Mesendoderm (in vitro differentiated cells): ENCODE data around the gene DMD.

ENCODE experiments used
- DNase-seq: peaks from one replicate; pipeline ENCODE4 v3.0.0; 2013
- H2AK5ac ChIP-seq: 2 replicates; pipeline ENCODE4 v1.6.1; 2013; ENCODE audit warnings: low read length, inconsistent platforms
- H2BK120ac ChIP-seq: 2 replicates; pipeline ENCODE4 v1.6.1; 2013; ENCODE audit warnings: low read depth, mild to moderate bottlenecking, low read length, moderate library complexity, mixed read lengths
- H2BK15ac ChIP-seq: replicated peaks from 2 replicates; pipeline ENCODE4 v1.6.1; 2013; ENCODE audit warnings: low read depth, mild to moderate bottlenecking, moderate library complexity
- H2BK5ac ChIP-seq: 2 replicates; pipeline ENCODE4 v1.6.1; 2013; ENCODE audit warnings: low read length, inconsistent platforms
- H3K18ac ChIP-seq: 2 replicates; pipeline ENCODE4 v1.6.1; 2013; ENCODE audit warnings: mild to moderate bottlenecking, low read length, mixed read lengths
- H3K23ac ChIP-seq: one replicate; pipeline ENCODE4 v1.6.1; 2013; ENCODE audit warnings: low read length
- H3K27ac ChIP-seq: 2 replicates; pipeline ENCODE4 v1.5.1; 2013; ENCODE audit warnings: low read depth, mild to moderate bottlenecking, inconsistent platforms, low read length, moderate library complexity
- H3K27me3 ChIP-seq: 2 replicates; pipeline ENCODE4 v1.6.1; 2013; ENCODE audit warnings: low read length, control low read depth, mild to moderate bottlenecking, inconsistent platforms; ENCODE audit not compliant: insufficient read depth, poor library complexity
- H3K36me3 ChIP-seq: 2 replicates; pipeline ENCODE4 v1.6.1; 2013; ENCODE audit warnings: low read length, inconsistent platforms; ENCODE audit not compliant: control insufficient read depth, insufficient read depth
- H3K4ac ChIP-seq: one replicate; pipeline ENCODE4 v1.6.1; 2013; ENCODE audit warnings: low read depth, mild to moderate bottlenecking, low read length, moderate library complexity
- H3K4me1 ChIP-seq: 2 replicates; pipeline ENCODE4 v1.6.1; 2013; ENCODE audit warnings: low read depth, low read length, inconsistent platforms; ENCODE audit not compliant: control insufficient read depth
- H3K4me2 ChIP-seq: 2 replicates; pipeline ENCODE4 v1.6.1; 2013; ENCODE audit warnings: low read length
- H3K4me3 ChIP-seq: 2 replicates; pipeline ENCODE4 v1.5.1; 2013; ENCODE audit warnings: mild to moderate bottlenecking, low read length
- H3K56ac ChIP-seq: one replicate; pipeline ENCODE4 v1.6.1; 2013; ENCODE audit warnings: low read length
- H3K79me1 ChIP-seq: 2 replicates; pipeline ENCODE4 v1.6.1; 2013; ENCODE audit warnings: low read length, inconsistent platforms
- H3K79me2 ChIP-seq: 2 replicates; pipeline ENCODE4 v1.6.1; 2013; ENCODE audit warnings: mild to moderate bottlenecking, low read length; ENCODE audit not compliant: control insufficient read depth, insufficient read depth
- H3K9ac ChIP-seq: 2 replicates; pipeline ENCODE4 v1.6.1; 2013; ENCODE audit warnings: low read length, inconsistent platforms
- H4K5ac ChIP-seq: one replicate; pipeline ENCODE4 v1.6.1; 2013; ENCODE audit warnings: low read length
- H4K8ac ChIP-seq: one replicate; pipeline ENCODE4 v1.6.1; 2013; ENCODE audit warnings: low read depth, mild to moderate bottlenecking, control low read depth, low read length, moderate library complexity
- whole genome bisulfite sequencing: extraction: QIAGEN DNeasy Blood & Tissue Kit; methylation state at CpG from one replicate; pipeline ENCODE4 v1.1.7; 2013; ENCODE audit warnings: low lambda C conversion rate, missing lambda C conversion rate; ENCODE audit not compliant: insufficient coverage; ENCODE audit errors: extremely low coverage; 5-methylcytosine and 5-hydroxymethylcytosine counted together

Gene DMD

DNA sequence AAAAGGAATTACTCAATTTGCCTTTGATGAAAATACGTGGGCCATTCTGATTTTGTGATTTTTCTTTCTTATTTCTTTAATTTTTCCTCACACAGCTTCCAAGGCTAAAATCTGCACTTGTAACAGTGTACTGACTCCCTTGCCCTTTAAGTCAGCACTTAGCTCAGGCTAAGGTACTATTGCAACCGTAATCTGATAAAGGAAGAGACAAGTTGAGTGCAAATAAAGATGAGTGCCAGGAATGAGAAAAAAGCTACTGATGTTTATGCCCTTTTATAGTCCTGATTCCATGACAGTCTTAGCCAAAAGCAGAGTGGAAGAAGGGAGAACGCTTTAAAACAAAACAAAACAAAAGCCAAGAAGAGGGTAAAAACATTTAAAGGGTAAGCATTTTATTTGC, 6.0 kb downstream of the DMD start:
- Histone ChIP-seq H3K4me2 (no peak overlapping the region), H3K27ac (no peak overlapping the region), H4K5ac (no peak overlapping the region), H3K56ac (no peak overlapping the region), H2BK5ac (no peak overlapping the region), H3K23ac (no peak overlapping the region), H2AK5ac (no peak overlapping the region), H3K9ac (no peak overlapping the region), H2BK15ac (no peak overlapping the region), H3K79me2 (no peaks in the 10 kb centered on the region), H2BK120ac (no peak overlapping the region), H3K18ac (no peak overlapping the region), H3K36me3 (no peaks in the 10 kb centered on the region), H3K4me1 (no peaks in the 10 kb centered on the region), H3K79me1 (no peaks in the 10 kb centered on the region), H3K27me3 (no peaks in the 10 kb centered on the region), H4K8ac (no peak overlapping the region), H3K4me3 (no peak overlapping the region), H3K4ac (no peak overlapping the region)
- DNase-seq, result no peak
- no CpG with 5 or more reads among the region's 3 CpGs for WGBS

DNA sequence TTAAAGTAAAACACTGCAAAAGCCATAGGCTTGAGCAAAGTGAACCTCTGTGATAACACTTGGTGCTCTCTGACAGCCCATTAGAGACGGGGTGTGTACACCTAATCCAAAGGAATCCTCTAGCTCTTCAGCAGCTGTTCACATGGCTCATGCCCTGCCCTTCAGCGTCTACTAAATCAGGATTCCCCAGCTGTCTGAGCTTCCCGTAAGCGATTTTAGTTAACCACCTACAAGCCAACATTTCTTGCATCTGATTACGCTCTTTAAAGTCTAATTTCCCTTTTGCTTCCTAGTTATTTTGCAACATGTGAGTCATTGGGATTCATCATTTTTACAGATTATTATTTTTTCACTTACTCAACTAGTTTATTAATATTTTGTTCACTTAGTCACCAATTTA, 6.5 kb downstream of the DMD start:
- Histone ChIP-seq H4K5ac (no peak overlapping the region), H3K79me1 (no peaks in the 10 kb centered on the region), H3K4me3 (no peak overlapping the region), H3K27me3 (no peaks in the 10 kb centered on the region), H3K4me2 (no peak overlapping the region), H2AK5ac (no peak overlapping the region), H3K36me3 (no peaks in the 10 kb centered on the region), H3K79me2 (no peaks in the 10 kb centered on the region), H3K9ac (no peak overlapping the region), H2BK120ac (no peak overlapping the region), H3K23ac (no peak overlapping the region), H3K56ac (no peak overlapping the region), H3K4me1 (no peaks in the 10 kb centered on the region), H3K18ac (no peak overlapping the region), H4K8ac (no peak overlapping the region), H3K4ac (no peak overlapping the region), H2BK5ac (no peak overlapping the region), H3K27ac (no peak overlapping the region), H2BK15ac (no peak overlapping the region)
- WGBS, result no CpG with 5 or more reads among the region's 5 CpGs
- no peak for DNase-seq

DNA sequence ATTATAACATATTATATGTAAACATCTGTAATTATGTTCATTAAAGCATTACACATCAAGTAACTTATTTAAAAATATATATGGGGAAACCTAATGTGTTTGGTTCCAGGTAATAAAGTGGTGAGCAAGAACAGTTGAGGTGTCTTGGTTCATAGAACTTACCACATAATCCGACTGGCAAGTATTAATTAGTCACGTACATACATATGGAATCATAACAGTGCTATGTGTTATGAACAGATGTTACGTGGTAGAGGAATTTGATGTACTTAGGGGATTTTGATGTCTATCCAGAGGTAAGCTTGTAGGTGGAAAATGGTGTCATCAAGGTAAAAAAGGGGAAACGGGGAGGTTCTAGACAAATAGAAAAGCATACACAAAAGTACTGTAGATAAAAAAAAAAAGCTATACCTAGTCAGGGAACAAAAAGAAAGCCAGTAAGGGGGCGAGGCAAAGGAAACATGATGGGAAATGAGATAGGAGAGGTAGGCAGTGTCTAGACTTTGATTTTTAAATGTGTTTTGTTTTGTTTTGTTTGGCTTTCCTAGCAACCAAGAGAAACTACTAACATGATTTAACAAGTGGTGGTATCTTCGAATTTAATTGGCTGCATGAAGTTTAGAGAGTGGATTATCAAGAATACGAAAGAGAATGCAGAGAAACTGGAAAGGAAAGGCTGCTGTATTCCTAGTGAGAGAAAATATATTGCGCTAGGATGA, 12.6 kb downstream of the DMD start:
- H3K79me2 ChIP-seq, result no peaks in the 10 kb centered on the region
- H3K23ac ChIP-seq, result no peak overlapping the region
- WGBS, result no CpG with 5 or more reads among the region's 8 CpGs
- H4K8ac ChIP-seq, result no peak overlapping the region
- H3K56ac ChIP-seq, result no peak overlapping the region
- H3K18ac ChIP-seq, result no peak overlapping the region
- no peak overlapping the region for H3K27ac ChIP-seq
- no peaks in the 10 kb centered on the region for H3K27me3 ChIP-seq
- no peaks in the 10 kb centered on the region for H3K79me1 ChIP-seq
- no peak overlapping the region for H3K4ac ChIP-seq
- H4K5ac ChIP-seq, result no peak overlapping the region
- H2BK120ac ChIP-seq, result no peak overlapping the region
- H2AK5ac ChIP-seq, result no peak overlapping the region
- no peak overlapping the region for H3K9ac ChIP-seq
- H3K4me3 ChIP-seq, result no peak overlapping the region
- no peak overlapping the region for H3K4me2 ChIP-seq
- peak; percentile 12 for DNase-seq
- no peaks in the 10 kb centered on the region for H3K4me1 ChIP-seq
- H2BK5ac ChIP-seq, result no peak overlapping the region
- H3K36me3 ChIP-seq, result no peaks in the 10 kb centered on the region
- no peak overlapping the region for H2BK15ac ChIP-seq

DNA sequence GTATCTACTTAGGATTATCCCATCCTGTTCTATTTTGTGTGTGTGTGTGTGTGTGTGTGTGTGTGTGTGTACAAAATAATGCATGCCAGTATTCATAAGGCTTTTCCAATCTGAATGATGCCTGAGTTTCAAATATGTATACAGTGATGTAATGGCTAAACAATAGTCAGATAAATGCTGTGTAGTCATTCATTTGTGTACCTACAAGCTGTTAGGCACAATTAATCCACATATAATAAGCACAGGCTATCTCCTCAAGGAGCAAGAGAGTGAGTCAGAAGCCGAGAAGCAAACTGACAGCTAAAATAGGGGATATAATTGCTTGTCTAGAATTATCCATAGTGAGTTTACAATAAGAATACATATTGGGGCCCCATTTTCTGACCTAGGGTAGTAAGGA, 15.7 kb downstream of the DMD start:
- Histone ChIP-seq H2BK120ac (no peak overlapping the region), H2BK5ac (no peak overlapping the region), H4K5ac (no peak overlapping the region), H3K56ac (no peak overlapping the region), H2AK5ac (no peak overlapping the region), H3K4me3 (no peak overlapping the region), H3K27ac (no peak overlapping the region), H3K36me3 (no peaks in the 10 kb centered on the region), H3K9ac (no peak overlapping the region), H3K4ac (no peak overlapping the region), H3K4me1 (no peaks in the 10 kb centered on the region), H2BK15ac (no peak overlapping the region), H3K18ac (no peak overlapping the region), H3K79me1 (no peaks in the 10 kb centered on the region), H3K4me2 (no peak overlapping the region), H3K23ac (no peak overlapping the region), H4K8ac (no peak overlapping the region), H3K79me2 (no peaks in the 10 kb centered on the region), H3K27me3 (no peaks in the 10 kb centered on the region)
- no CpG with 5 or more reads among the region's 1 CpG for WGBS
- DNase-seq, result no peak

DNA sequence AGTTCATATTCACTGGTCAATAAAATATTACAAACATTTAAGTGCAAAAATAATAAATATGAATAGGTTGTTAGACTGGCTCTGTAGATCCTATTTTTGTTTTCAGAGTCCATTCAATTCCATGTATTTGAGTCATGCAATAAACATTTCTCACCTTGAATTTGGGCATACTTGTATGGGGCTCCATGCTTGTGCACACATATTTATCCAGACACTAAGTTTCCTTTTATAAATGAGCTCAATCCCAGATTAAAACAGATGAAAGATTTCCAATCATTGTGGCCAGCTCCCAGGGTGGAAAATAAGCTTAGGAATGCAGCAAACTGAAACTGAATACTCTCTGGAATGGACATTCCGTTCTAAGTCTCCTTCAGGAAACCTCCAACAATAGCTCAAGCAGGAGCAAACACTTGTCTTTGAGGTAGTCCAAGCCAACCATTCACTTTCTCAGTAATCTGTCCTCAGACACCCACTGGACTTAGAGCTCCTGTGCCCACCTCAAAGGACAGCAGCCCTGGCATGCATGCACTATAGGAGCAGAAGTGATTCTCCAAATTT, 16.4 kb downstream of the DMD start:
- peak; percentile 4 for DNase-seq
- Histone ChIP-seq H3K79me1 (no peaks in the 10 kb centered on the region), H2BK5ac (no peak overlapping the region), H3K27ac (no peak overlapping the region), H3K9ac (no peak overlapping the region), H3K18ac (no peak overlapping the region), H3K36me3 (no peaks in the 10 kb centered on the region), H3K4me1 (no peaks in the 10 kb centered on the region), H3K4me3 (no peak overlapping the region), H3K79me2 (no peaks in the 10 kb centered on the region), H2AK5ac (no peak overlapping the region), H3K27me3 (no peaks in the 10 kb centered on the region), H2BK15ac (no peak overlapping the region), H2BK120ac (no peak overlapping the region), H3K4me2 (no peak overlapping the region), H3K4ac (no peak overlapping the region), H4K5ac (no peak overlapping the region), H3K23ac (no peak overlapping the region), H3K56ac (no peak overlapping the region), H4K8ac (no peak overlapping the region)
- WGBS, result no CpG with 5 or more reads among the region's 1 CpG

DNA sequence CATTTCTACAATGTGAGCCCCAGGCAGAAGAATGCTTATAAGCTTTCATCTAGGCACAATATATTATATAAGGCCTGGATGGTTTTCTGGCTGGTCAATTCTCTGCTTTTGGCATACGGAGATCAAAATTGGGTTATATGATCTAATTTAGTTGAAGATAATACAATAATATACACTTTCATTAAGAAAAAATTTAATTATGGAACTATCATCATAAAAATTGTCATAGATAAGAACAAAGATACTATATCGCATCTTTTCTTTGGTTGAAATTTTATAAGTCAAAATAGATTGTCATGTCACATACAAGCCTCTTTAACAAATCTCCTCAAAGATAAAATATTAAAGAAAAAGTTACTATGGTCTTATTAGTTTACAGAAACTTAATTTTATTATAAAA, 17.1 kb downstream of the DMD start:
- no peaks in the 10 kb centered on the region for H3K4me1 ChIP-seq
- no peak overlapping the region for H3K27ac ChIP-seq
- no peak overlapping the region for H2AK5ac ChIP-seq
- H4K5ac ChIP-seq, result no peak overlapping the region
- no peak overlapping the region for H3K4me3 ChIP-seq
- no peaks in the 10 kb centered on the region for H3K79me2 ChIP-seq
- H2BK120ac ChIP-seq, result no peak overlapping the region
- no peak overlapping the region for H3K56ac ChIP-seq
- DNase-seq, result no peak
- no peak overlapping the region for H2BK5ac ChIP-seq
- H3K4me2 ChIP-seq, result no peak overlapping the region
- no CpG with 5 or more reads among the region's 2 CpGs for WGBS
- H3K9ac ChIP-seq, result no peak overlapping the region
- H3K79me1 ChIP-seq, result no peaks in the 10 kb centered on the region
- H3K36me3 ChIP-seq, result no peaks in the 10 kb centered on the region
- no peak overlapping the region for H3K18ac ChIP-seq
- H3K27me3 ChIP-seq, result no peaks in the 10 kb centered on the region
- H3K4ac ChIP-seq, result no peak overlapping the region
- H3K23ac ChIP-seq, result no peak overlapping the region
- no peak overlapping the region for H2BK15ac ChIP-seq
- H4K8ac ChIP-seq, result no peak overlapping the region
